GM18861 (cell line): ENCODE measurements around the gene LRRC9.
"Not testable (repeated sequence)": the region's sequence is repeated elsewhere in the genome, so short reads cannot be mapped to it uniquely, and the experiment has no call there.

Experiments
- ATAC-seq: cut with Tn5 transposase; IDR thresholded peaks from one replicate; pipeline ENCODE4 v1.9.1; 2021; ENCODE audit not compliant: unreplicated experiment

LRRC9 gene

DNA sequence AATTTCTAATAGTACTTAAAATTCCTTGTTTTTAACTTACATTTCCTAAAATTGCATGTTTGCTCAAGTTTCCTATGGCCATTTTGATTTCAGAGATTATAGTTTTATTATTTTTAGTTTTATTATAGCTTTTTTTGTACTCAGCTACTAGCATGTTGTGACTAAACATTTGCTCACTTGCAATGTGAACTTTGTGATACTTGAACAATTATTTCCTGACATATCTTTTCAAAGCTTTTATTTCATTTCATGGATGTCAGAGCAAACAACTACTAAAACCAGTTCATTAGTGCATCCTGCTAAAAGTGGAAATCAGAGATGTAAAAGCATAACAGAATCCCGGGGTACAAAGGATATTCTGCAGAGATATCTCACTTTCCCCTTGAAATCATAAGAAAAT lies 138.1 kb downstream of the LRRC9 start:
- ATAC-seq, result no peak

DNA sequence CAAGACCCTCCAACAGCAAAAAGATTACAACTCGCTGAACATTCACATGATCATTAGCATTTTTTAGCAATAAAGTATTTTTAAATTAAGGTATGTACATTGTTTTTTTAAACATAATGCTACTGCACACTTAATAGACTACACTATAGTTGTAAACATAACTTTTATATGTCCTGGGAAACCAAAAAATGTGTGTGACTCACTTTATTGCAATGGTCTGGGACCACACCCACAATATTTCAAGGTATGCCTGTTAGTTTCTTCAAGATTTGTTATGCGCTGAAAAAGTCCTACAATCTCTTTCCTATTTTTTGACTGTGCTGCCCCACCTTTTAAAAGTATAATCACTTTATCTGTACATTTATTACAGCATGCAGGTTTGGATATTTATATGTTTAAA lies 141.4 kb downstream of the LRRC9 start:
- ATAC-seq, result no peak

DNA sequence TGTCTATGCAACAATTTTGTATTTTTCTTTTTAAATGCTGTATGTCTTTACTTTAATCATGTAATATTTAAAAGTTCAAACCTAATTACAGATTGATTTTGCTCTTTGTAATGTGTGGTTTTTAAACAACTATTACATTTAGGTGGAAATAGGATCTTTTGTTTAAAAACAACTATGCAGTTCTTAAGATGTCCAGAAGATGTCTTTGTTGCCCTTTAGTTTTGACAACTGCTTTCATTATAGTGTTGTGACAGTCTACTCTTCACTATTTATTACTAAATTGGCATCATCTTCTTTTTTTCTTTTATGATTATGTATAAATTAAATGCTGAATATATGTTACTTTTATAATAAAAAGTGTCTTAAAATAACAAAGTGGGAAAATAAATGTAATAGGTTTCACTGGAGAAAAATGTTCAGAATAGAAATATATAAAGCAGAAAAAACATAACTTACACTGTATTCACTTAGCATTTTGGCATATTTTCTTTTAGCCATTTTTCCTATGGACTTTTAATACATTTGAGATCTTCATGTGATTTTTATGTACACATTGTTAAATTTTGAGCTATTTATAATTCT lies 144.6 kb downstream of the LRRC9 start:
- ATAC-seq, result no peak

DNA sequence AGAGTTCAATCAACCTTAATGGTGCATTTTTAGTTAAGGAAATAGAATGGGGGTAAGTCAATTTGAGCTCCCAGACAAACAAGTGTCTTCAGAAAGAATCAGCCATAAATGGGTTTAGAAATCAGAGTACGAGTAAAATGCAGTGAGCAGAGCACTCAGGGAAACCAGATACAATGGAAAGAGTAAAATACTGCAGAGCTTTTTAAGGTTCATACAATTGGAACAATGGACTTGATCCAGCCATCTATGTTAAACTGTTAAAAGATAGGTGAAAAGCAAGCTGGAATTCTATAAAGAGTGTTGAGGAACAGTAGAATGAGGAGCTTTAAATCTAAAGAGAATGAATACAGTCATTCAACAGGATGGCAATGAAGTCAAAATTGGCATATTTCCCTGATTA lies 147.9 kb downstream of the LRRC9 start:
- ATAC-seq, result no peak

DNA sequence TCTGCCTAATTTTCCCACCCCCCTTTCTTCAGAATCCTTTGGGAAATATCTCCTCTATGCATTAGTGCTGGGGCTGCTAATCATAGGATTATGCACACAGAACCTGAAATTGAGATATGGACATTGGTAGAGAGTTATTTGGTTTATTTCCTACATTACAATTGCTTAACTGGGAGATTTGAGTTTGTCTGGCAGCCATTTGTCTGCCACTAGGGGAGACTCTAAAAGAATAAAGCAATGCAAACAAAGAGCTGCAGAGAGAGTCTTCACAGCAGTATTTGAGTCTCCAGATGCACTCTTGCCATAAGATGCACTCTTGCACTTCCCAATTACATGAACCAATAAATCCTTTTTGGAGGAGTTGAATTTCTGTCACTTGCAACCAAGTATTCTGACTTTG lies 159.8 kb downstream of the LRRC9 start:
- no peak for ATAC-seq

DNA sequence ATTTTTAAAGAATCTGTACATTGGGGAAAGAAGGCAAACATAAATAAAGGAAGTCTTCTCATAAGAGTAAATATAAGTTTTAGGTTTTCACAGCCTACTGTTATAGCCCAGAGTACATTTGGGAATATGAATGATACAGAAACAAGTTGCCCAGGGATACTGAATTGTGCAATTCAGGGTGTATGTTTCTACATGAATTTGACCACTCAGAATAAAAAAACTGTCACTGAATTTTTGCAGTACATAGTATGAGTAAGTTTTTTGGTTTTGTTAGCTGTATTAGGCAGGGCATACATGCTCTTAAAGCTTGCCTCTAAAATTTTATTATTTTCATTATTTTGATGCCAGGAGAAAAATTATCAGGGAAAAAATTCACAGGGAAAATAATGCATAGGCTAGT lies 165.1 kb downstream of the LRRC9 start:
- no peak for ATAC-seq

DNA sequence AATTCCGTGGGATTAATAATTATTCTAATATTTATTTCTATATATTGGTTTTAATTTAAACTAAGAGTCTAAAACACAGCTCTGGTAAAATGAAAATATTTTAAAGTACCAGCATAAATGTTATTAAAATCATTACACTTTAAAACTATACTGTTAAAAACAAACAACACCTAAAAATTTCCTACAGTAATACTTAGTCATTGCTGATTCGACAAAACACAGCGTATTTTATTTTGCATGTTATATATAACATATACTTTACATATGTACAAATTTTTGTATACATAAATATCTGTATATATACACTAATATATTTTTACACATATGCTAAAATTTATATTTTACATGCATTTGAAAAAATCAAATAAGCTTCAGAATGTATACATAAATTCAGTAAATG lies 165.7 kb downstream of the LRRC9 start:
- no peak for ATAC-seq

DNA sequence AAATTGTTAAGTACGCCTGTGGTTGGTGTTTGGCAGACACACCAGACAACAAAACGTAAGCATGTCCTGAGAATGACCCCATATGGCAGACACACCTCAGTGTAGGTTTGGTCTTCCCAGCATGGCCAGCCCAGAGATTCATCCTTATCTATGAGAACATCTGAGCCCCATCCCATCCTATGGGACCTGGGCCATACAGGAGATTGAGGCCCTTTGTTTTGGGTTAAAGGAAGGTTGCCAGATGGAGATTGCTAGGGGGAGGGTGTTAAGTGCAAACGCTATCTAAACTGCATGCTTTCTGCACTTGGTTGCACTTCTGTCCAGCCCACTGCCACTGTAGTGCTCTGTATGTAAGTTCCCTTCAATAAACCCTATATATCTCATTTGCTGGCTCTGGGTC lies 167.7 kb downstream of the LRRC9 start:
- no peak for ATAC-seq

DNA sequence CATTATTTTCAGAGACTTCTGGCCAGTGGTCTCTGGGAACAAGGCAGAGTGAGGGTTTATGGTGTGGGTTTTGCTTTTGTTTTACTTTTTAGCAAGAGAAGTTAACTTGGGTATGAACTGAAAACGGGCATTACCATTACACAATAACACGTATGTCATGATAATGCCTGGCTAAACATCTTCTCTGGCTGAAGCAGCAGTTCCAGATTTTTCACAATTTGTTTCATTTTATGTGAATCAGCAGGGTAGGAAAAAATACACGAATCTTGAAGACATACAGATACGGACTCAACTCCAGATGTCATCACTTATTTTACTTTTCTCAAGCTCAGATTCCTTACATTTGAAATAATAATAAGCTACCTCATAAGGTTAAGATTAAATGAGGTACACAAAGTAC lies 169.3 kb downstream of the LRRC9 start:
- no peak for ATAC-seq

DNA sequence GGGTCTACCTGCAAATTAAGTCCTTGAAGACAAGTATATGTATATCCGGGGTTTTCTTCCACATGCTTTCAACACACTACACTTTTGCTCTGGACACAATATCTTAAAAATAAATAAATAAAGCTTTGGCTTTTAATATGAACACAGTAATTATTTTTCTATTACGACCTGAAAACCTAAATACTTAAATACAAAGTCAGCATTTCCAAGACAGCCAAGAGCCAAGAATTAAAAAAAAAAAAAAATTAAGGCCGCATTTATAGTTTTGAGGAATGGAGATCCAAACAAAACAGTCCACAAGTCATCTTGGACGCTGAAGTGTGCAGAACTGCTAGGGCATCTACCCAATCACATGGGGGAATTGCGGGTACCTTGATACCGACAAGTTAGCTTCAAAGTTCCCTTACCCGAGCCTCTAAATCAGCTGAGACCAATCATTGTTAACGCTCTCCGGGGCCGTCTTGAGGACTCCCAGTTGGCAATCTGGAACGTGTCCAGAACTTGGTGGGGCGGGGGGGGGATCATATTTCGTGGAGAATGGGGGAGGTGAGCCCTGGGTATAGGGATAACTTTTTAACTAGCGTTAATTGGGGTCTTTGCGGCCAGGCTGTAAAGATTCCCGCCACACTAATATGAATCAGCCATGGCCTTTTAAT lies 171.0 kb downstream of the LRRC9 start:
- no peak for ATAC-seq

DNA sequence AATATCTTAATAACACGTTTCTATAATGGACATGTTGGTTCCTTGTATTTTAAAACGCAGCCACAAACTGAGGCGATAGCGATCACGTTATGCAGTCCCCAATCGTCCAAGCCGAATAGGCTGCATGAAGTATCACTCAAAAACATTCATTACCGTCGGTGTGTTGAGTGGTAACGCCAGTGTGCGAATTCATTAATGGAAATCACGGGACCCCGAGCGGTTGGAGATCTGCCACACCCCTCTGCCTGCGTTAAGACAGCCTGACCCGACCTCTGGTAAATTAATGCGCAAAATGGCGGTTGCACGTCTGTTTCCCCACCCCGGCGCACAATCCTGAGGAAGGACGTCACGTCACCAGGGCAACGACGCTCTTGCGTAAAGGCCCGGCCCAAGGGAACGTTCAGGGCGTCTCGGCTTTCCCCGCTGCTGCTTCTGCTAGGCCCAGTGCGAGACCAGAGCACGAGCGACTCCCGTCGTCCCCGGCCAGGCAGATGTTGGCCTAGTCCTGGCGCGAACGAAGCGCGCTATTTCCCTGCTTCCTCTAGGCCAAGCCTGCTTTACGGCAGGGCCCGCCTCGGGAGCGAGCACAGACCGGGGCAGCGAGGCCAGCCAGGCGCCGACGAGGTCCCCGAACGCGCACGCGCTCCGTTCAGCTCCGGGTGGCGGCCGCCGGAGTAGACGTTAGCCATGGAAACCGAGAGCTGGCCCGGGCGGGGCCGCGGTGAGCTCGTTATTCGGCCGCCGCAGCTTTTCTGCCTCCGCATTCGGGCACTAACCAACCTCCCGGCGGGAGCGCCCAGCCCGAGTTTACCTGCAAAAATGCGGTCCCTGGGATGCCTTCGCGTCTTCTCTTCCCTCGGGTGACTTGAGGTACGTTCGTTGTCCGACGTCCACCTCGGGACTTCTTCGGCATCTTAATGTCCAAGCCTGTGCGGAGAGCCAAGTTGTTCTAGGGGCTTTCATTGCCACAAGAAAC lies 171.9 kb downstream of the LRRC9 start, which contains the start of gene PCNX4:
Gene PCNX4, plus strand, starts transcription at position 374 of the 976 bp plus-strand sequence. CDS start 15,716 bp downstream, outside the sequence.
- ATAC-seq, result peak; percentile 88

DNA sequence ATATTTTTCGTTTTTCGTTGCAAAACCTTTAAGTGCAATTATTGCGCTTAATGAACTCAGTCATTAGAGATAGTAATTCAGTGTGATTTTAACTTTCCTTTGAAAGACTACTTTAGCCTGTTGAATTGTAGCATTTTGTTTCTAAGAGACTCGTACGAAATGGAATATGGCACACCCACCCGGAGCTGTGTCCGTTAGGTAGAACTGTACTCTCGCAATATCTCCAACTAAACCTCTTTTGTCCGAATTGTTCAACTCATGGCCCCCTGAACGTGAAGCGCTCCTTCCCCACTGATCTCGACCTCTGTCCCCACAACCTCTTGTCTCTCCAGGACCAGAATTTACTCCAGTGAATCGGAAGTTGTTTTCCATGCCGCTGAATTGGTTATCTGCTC lies 172.6 kb downstream of the LRRC9 start:
- ATAC-seq, result no peak

DNA sequence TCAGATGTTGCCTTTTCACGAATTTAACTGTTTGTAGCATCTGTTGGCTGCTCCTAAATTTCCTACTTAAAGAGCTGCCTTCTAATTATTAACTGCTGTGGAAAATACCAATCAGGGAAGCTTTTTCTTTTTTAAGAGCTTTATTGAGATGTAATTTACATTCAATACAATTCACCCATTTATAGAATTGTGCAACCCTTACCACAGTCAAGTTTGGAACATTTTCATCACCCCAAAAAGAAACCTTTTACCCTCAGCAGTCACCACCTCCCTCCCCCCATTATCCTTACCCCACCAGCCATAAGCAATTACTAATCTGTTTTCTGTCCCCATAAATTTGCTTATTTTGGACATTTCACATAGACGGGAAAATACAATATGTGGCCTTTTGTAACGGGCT lies 173.1 kb downstream of the LRRC9 start:
- ATAC-seq, result no peak

DNA sequence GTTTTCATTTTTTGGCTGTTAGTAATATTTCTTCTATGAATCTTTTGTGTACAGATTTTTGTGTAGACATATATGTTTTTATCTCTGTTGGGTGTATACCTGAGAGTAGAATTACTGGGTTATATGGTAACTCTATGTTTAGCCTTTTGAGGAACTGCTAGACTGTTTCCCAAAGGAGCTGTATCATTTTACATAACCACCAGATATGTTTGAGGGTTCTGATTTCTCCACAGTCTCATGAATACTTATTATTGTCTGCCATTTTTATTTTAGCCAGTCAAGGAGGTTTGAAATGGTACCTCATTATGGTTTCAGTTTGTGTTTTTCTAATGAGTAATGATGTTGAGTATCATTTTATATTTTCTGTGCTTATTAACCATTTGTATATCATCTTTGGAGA lies 173.7 kb downstream of the LRRC9 start:
- ATAC-seq, result no peak

DNA sequence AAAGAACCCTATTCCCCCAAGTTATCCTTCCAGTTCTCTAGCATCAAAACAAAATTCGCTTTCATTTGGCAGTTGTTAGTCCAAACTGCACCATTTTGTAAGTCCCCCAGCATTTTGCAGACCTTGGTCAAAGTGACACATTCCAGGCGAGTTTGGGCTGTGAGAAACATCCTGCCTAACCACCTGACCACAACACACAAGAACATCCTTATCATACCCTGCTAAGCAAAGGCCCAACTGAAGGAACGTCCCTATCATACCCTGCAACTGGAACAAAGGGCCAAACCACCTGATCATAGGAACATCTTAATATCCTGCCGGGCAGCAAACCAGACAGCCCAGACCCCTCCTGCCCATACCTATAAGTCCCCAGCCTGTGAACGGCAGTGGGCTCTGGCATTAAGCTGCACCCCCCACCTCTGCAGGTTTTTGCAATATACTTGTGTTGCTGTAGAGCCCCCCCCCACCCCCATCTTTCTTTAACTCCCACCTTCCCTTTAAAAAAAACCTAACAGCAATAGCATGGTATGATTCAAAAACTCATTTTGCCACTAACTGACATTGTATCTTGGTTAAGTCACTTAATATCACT lies 174.5 kb downstream of the LRRC9 start:
- ATAC-seq, result no peak

DNA sequence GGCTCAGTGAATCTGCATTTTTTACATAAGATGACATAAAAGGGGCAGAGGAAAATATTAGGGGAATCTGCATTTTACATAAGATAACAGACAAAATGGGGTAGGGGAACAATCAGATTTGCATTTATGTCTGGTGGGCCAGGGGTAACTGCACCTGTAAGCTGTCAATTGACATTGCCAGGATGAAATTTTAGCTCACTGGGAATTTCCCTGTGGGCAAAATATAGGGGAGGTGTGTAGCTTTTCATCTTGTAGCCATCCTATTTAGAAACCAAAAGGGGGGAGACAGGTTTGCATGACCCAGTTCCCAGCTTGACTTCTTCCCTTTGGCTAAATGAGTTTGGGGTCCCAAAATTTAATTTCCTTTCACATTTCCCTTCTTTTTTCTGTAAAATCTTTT lies 175.3 kb downstream of the LRRC9 start:
- ATAC-seq, result no peak

DNA sequence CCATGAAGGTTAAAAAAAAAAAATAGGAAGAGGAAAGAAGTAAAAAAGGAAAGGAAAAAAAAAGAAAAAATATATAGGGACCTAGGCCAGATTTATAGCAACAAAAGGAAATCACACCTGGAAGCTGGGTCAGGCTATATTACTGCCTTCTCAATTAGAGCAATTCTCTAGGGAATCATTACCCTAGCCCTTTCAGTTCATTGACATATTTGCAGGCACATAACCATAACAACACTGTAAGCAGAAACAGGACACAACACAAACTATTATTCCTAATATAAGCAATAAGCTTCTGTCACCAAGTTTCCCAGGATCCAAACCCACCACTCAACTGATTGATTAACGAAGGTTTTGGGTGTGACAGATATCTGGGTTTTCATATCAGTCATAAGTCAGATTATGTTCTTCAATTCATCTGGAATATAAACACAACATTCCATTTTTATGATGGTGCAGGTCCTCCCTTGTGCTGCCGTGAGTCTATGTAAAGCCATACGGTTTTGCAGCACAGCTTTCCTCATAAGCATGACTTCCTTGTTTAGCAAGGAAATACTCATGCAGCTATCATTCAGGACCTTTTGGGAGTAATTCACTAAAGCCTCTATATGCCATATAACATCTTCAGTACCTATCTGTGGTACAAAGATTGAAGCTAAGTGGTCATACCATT lies 176.0 kb downstream of the LRRC9 start:
- no peak for ATAC-seq

DNA sequence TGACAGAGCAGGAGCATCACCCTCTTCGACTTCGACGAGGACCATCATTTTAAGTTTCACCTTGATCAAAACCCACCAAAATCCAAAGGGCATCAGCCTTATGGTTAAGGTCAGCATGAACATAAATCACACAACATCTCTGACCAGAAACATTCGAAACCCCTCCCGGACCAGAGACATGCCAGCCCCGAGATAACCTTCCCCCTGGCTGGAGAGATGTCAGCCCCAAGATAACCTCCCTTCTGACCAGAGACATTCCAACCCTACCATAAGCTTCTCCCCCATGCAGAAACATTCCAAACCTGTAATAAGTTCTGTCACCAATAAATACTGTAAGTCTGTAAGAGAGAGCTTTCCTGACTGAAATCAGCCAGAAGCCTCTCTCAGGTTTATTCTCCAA lies 178.0 kb downstream of the LRRC9 start:
- no peak for ATAC-seq

DNA sequence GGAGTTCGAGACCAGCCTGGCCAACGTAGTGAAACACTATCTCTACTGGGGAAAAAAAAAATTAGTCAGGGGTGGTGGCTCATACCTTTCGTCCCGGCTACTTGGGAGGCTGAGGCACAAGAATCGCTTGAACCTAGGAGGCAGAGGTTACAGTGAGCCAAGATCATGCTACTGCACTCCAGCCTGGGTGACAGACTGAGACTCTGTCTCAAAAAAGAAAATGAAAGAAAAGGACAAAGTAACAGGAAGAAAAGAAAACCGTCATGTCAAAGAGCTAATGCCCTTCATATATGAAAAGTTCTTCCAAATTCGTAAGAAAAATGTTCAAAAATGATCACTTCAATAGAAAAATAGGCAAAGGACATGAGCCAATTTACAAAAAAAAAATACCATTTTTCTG lies 179.9 kb downstream of the LRRC9 start:
- not testable (repeated sequence) for ATAC-seq

DNA sequence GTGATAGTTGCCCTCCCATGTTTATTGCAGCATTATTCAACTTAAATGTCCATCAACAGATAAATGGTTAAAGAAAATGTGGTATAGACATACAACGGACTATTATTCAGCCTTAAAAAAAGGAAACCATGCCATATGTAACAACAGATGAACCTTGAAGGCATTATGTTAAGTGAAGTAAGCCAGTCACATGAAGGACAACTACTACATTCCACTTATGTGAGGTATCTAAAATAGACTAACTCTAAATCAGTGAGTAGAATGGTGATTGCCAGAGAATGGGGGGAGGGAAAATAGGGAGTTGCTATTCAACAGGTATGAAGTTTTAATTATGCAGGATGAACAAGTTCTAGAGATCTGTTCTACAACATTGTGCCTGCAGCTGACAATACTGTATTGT lies 181.8 kb downstream of the LRRC9 start:
- no peak for ATAC-seq

DNA sequence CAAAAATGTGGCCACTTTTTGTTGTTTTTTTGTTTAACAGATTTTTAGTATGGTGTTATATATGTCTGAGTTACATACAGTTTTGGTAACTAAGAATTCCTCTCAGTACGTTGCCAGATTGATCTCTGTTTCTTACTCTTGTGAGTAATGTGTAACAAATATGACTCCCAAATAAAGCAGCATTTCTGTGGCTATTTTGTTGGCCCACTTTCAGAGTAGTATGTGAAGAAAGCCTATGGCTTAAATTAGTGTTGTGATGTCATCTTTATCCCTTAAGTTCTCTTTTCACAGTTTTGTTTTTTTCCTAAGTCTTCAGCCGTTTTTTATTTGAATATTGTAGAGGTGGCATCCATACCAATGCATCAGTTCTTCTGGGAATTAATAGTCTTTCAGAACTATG lies 182.4 kb downstream of the LRRC9 start:
- no peak for ATAC-seq
